Stimulated activated naive CD4-positive, alpha-beta T cell treated with Interleukin-2 at 50 U/mL for 16 hours (primary cell): Measurements from ENCODE around the gene MAST2.

Experiments
- DNase-seq: peaks from one replicate; lab custom pipeline; 2025; lab: John Stamatoyannopoulos, UW

Gene MAST2

DNA sequence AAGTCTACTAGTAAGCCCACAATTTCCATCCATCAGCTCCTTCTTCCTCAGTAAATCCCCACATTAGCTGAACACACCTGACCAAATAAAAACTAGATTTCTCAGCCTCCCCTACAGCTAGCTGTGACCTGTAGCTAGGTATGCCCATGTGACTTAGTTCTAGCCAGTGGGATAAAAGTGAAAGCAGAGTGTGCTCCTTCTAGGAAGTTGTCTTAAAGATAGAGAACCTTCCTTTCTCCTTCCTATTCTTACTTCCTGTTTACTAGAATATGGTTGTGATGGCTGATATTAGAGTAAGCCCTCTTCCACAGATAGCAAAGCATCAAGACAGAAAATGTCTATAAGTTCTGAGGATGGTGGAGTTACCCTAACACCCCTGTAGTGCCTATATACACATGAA is 262.0 kb downstream of the MAST2 start:
- no peak for DNase-seq

DNA sequence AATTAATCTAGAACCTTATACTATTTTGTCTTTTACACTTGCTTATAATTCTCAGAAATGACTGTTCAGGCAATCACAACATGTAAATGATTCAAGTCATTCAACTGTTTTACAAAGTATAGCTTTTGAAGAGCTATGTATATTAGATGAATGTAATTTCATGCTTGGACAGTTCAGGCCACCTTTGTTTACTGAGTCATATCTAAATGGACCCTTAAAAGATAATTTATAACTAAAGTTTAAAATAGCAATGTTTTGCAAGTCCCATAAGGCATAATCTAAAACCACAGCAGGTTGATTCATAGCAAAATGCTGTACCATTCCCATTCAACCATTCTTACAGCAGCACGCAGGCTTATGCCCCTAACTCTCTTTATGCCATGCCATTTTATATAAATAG is 264.2 kb downstream of the MAST2 start:
- no peak for DNase-seq

DNA sequence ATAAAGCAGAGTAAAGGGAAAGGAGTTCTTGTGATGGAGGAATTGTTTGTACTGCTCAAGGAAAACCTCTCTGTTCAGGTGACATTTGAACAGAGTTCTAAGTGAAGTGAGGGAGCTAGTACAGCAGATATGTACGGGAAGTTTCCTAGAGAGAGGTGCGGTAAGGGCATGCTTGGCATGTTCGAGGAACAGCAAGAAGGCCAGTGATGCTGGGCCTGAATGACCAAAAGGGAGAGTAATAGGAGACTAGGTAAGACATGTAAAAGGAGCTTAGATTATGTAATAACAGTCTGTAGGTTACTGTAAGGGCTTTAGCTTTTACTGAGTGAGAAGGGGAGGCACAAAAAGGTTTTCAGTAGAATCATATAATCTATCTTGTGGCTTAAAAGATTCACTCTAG is 265.1 kb downstream of the MAST2 start:
- DNase-seq = no peak

DNA sequence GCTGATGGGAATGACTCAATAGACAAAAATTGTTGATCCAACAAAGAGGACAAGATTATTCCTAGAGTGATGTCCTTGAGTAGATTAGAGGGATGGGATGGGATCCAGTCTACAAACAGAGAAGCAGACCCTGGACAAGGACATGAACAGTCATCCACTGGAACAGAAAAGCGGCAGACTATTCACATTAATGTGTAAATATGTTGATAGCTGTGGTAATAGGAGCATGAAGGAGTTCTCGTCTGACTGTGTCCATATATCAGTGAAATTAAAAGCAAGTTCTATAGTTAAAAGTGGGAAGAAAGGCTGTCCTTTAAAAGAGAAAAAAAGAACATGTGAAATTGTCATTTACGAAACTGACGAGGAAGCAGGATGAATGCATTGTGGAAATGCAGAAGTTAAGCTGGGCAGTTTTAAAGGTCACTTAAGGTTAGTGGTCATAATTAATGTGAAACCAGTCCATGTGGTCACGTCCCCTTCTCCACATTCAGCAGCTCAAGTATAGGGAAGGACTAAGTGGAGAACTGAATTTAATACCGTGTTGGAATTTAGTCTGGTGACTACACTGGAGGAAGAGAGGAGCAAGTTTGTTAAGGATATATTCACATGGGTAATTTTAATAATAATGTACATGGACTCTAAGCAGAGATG is 266.9 kb downstream of the MAST2 start:
- no peak for DNase-seq

DNA sequence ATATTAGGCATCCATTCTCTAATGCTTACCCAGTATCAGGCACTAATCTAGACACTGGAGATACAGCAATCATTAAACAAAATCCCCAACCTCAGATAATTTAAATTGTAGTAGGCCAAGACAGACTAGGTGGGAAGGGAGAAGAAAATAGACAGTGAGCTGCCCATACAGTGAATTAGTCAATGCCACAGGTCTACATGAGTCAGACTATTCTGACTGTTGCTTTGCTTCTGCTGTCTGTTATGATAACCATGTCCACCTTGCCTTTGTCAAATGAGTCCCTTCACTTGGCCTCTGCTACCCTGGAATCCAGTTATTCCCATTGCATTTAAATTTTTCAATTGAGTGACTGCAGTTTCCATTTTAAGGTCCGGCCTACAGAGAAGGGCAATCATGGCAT is 269.6 kb downstream of the MAST2 start:
- no peak for DNase-seq

DNA sequence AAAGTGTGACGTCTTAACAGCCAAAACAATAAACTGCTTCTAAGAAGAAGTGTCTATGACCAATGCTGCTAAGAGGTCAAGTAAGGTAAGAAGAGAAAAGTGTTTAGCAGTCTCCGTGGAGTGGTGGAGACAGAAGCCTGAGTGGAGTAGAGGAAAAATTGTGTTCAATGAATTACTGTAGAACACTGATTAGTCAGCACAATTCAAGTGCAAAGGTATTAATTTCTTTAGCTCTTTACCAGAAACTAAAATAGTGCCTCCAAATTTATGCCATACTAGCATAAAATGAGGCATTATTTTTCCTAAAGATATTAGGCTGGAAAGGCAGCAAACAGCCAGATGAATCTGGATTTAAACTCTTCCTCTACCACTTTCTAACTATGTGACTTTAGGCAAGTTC is 272.9 kb downstream of the MAST2 start:
- DNase-seq = no peak

DNA sequence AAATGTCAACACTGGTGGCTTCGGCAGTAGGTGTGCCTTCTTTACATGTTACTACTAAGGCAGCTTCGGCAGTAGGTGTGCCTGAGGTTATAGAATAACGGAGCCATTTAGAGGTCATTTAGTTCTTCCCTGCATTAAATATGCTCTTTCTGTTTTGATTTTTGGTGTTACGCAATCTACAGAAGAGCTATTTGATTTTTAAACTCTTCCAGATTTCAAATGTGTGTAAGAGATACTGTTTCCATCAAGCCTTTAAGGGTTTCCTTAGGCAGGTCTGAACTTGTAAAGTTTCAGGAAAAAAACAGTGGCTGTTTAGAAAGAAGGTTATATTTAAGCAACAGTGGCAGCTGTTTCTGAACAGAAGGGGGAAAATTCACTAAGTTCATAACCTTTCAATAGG is 274.2 kb downstream of the MAST2 start:
- no peak for DNase-seq

DNA sequence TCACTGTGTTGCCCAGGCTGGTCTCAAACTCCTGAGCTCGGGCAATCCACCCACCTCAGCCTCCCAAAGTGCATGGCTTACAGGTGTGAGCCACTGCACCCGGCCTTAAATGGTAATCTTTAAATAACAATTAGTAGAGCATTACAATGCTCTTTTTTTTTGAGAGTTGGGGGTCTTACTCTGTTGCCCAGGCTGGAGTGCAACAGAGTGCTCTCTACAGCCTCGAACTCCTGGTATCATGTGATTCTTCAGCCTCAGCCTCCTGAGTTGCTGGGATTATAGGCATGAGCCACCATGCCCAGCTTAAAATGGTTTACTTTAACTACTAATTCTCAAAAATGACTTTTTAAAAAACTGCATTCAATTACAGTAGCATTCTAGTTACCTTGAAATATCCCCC is 276.8 kb downstream of the MAST2 start:
- DNase-seq = no peak

DNA sequence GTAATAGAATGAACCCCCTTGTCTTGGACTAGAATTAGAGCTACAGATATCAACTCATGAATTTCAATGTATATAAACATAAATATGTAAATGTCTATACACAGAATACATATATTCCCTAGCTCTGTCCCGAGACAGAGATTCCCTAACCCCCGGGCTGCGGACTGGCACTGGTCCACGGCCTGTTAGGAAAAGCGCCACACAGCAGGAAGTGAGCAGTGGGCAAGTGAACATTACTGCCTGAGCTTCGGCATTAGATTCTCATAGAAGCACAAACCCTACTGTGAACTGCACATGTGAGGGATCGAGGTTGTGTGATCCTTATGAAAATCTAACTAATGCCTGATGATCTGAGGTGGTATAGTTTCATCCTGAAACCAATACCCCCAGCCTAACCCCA is 277.8 kb downstream of the MAST2 start:
- no peak for DNase-seq

DNA sequence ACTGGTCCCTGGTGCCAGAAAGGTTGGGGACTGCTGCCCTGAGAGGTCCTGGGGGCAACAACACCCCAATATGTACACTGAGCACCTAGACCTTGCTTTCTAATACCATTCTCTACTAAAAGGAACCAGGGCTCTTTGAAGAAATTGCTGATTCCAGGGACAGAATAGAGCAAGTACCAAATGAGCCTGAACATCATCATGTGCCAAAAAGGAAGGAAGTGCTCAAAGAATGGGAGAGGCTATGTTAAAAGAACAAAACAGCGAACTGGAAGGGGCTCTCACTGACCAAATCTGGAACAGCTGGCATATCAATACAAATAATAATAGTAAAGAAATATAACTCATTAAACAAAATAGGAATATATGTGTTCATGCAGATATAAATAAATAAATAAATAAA is 278.2 kb downstream of the MAST2 start:
- DNase-seq = no peak

DNA sequence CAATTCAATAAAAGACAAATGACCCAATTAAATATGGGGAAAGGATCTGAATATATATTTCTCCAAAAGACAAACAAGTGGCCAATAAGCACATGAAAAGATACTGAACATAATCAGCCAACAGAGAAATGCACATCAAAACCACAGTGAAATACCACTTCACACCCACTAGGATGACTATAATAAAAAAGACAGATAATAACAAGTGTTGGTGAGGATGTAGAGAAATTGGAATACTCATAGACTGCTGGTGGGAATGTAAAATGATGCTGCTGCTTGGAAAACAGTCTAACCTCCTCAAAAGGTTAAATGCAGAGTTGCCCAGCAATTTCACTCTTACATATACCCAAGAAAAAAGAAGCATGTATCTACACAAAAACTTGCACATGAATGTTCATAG is 280.2 kb downstream of the MAST2 start:
- no peak for DNase-seq

DNA sequence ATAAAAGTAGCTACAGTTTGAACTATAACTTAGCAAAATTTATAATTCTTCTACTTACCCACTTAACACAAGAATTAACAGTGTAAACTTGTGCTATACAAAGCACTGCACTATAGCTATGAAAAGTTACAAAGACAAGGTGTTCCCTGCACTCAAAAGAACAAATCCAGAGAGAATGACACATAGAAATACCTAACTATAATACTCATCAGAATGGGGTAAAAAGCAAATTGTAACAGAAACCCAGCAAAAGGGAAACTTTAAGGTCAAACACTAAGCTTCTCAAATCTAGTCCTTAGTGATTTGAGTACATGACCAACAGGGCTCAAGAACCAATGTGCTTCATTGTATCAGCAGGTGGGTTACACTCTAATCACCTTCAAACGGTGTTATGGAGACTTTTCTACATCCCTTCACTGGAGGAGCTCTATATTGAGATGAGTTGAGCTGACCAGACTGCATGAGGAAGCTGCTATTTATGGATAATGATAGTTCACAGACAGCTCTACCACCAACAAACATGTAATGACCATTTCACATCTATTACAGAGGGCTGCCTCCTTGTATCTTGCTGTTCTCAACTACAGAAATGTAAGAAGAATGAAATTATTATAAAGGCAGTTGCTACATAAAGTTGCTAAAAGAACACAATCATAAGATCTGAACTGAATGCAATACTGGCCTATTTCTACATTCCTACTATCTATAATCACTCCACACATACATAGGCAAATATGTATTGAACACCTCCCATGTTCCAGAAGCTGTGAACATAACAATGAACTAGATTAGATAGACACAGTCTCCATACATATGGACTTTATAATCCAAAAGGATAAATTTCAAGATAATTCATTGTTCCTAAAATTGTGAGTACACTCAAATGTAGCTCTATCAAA is 281.4 kb downstream of the MAST2 start:
- no peak for DNase-seq
